ENCODE results near the gene TMEM101.
"Not testable (repeated sequence)": the region's sequence is repeated elsewhere in the genome, so short reads cannot be mapped to it uniquely, and the experiment has no call there.

The TMEM101 gene

DNA sequence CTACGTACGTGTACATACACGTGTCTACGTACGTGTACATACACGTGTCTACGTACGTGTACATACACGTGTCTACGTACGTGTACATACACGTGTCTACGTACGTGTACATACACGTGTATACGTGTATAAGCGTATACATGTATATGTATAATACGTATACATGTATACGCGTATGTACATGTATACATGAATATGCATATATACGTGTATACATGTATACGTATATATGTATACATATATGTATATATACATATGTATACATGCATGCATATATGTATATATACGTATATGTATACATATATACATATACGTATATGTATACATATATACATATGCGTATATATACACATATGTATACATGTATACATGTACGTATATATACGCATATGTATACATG, 38.9 kb downstream of the TMEM101 start:
- DNase-seq (ENCODE audit: low read depth in 2 of 2): no peak

DNA sequence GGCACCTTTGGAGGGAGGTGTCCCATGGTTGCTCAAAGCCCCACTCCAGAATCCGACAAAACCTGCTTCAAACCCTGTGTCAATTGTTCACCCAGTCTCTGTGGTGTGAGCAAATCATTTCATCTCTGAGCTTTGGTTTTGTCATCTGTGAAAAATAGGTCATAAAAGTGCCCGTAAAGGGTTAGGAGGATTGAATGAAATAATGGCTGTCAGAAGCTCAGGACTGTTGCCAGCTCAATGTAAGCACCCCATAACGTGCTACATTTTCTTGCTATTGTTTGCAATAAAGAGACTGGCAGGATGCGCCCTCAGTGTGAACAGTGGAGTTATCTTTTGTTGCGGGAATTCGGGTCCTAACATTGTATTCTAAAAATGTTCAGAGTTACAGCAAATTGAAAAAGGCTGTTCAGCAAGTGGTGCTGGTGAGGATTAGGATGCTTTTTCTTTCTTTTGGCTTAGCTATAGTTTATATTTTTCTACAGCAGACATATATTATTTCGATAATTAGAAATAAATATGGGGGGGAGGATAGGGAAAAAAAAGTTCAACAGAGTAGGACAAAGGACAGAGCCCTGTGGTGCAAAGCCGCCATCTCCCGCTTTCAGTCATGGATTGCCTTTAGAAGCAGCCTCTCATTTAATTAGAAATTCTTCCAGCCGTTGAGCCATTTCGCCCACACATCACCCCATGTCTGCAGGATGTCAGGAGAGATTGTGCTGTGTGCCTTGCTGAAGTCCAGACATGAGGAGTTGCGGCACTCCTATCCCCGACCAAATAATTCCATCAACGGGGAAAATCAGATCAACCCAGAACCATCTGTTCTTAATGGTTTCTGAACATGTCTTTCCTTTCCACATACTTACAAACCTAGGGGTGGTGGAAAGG, 40.1 kb downstream of the TMEM101 start:
- DNase-seq (ENCODE audit: low read depth in 2 of 2): no peak

DNA sequence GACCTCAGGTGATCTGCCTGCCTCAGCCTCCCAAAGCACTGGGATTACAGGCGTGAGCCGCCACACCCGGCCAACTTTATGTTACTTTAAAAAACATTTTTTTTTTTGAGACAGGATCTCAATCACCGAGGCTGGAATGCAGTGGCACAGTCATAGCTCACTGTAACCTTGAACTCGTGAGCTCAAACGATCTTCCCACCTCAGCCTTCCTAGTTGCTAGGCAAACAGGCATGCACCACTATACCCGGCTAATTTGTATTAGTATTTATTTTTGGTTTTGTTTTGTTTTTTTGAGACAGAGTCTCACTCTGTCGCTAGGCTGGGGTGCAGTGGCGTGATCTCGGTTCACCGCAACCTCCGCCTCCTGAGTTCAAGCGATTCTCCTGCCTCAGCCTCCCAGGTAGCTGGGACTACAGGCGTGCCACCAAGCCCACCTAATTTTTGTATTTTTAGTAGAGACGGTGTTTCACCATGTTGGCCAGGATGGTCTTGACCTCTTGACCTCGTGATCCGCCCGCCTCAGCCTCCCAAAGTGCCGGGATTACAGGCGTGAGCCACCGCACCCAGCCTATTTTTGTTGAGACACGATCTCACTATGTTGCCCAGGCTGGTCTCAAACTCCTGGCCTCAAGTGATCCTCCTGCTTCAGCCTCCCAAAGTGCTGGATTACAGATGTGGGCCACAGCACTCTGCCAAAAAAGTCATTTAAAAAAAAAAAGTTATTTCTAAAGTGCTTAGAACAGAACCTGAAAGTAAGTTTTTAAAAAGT, 42.1 kb downstream of the TMEM101 start:
- DNase-seq (ENCODE audit: low read depth in 2 of 2): not testable (repeated sequence)

DNA sequence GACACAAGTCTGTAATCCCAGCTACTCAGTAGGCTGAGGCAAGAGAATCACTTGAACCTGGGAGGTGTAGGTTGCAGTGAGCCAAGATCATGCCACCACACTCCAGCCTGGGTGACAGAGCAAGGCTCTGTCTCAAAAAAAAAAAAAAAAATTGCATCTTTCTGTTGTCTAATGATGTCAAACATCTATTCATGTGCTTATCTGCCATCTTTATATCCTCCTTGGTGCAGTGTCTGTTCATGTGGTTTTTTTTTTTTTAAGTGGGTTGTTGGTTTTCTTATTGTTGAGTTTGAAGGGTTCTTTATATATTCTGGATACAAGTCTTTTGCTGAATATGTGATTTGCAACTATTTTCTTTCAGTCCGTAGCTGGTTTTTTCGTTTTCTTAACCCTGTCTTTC, 43.3 kb downstream of the TMEM101 start:
- DNase-seq (ENCODE audit: low read depth in 2 of 2): not testable (repeated sequence)

DNA sequence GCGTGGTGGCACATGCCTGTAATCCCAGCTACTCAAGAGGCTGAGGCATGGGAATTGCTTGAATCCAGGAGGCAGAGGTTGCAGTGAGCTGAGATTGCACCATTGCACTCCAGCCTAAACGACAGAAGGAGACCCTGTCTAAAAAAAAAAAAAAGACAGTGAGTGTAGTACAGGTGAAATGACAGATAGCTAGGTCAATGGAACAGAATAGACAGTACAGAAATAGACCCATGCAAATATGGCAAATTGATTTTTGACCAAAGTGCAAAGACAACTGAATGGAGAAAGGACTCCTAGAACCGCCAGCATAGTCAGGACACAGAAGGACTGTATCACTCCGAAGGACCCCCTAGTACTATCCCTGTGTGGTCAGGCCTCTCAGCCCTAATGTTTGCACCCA, 44.4 kb downstream of the TMEM101 start:
- no peak for DNase-seq (ENCODE audit: low read depth in 2 of 2)

GRCh38 chr17:43967251-43967875, 47.4 kb downstream of the TMEM101 start:
- no peak for DNase-seq (ENCODE audit: low read depth in 2 of 2)

DNA sequence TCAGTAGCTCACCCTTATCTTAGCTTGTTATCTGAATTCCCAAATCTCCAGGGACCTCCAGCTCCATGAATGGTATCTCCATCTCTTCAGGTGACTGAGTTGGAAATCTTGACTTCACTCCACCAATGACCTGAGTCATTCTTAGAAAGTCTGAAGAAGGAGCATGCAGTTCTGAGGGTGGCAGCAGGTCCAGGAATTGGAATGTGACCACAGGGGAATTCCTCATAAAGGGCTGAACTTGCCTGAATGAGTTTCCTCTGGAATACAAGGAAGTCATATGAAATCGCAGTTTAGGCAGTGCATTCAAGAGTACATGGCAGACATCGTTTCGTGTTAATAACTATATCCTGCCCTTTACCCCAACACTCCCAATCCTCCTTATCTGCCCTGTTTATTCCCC, 48.5 kb downstream of the TMEM101 start:
- DNase-seq (ENCODE audit: low read depth in 2 of 2): no peak

GRCh38 chr17:43962479-43962878, 52.3 kb downstream of the TMEM101 start:
- no peak for DNase-seq (ENCODE audit: low read depth in 2 of 2)

DNA sequence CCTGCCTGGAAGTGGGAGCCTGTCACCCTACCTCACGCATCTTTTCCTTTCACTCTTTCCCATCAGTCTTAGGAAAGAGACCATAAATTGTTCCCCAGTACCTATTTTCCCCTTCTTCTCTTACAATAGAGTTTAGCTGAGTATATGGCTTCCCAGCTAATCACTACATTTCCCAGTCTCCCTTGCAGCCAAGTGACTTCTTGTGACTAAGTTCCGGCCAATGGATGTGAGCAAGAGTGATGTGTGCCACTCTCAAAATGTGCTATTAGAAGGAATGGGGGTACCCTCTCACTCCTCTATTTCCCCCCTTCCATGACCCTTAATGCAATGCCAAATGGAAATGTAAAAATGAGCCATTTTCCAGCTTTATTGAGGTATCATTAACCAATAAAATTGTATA, 52.8 kb downstream of the TMEM101 start:
- no peak for DNase-seq (ENCODE audit: low read depth in 2 of 2)

- not testable (repeated sequence) for DNase-seq (ENCODE audit: low read depth in 2 of 2)
Observed at GRCh38 chr17:43961292-43961691, 53.5 kb downstream of the TMEM101 start.
